Nephron progenitor cell (in vitro differentiated cells): Measurements from ENCODE around the gene FOXP1.

Source experiments
- DNase-seq: peaks from one replicate; pipeline ENCODE4 v3.0.0; 2021
- H3K27ac Mint-ChIP-seq: 2 replicates; pipeline ENCODE4 v1.8.0; 2021; ENCODE audit warnings: mild to moderate bottlenecking, moderate library complexity, mixed read lengths
- H3K27me3 Mint-ChIP-seq: 2 replicates; pipeline ENCODE4 v1.8.0; 2021; ENCODE audit warnings: mild to moderate bottlenecking, low read depth, mixed read lengths; ENCODE audit not compliant: poor library complexity
- H3K36me3 Mint-ChIP-seq: 2 replicates; pipeline ENCODE4 v1.8.0; 2021; ENCODE audit warnings: low read depth, mixed read lengths
- H3K4me1 Mint-ChIP-seq: 2 replicates; pipeline ENCODE4 v1.8.0; 2021; ENCODE audit warnings: mixed read lengths
- H3K4me3 Mint-ChIP-seq: 2 replicates; pipeline ENCODE4 v1.8.0; 2021; ENCODE audit warnings: mild to moderate bottlenecking, moderate library complexity, mixed read lengths
- H3K9me3 Mint-ChIP-seq: 2 replicates; pipeline ENCODE4 v1.8.0; 2021; ENCODE audit warnings: mild to moderate bottlenecking, moderate library complexity, mixed read lengths
- TF ChIP-seq, protein P1 (sequence below): fragments of 200-600 bp; sonication (generic); IDR thresholded peaks from 2 replicates; pipeline ENCODE4 v1.5.0; 2021; ENCODE audit warnings: antibody characterized with exemption

Gene FOXP1

DNA sequence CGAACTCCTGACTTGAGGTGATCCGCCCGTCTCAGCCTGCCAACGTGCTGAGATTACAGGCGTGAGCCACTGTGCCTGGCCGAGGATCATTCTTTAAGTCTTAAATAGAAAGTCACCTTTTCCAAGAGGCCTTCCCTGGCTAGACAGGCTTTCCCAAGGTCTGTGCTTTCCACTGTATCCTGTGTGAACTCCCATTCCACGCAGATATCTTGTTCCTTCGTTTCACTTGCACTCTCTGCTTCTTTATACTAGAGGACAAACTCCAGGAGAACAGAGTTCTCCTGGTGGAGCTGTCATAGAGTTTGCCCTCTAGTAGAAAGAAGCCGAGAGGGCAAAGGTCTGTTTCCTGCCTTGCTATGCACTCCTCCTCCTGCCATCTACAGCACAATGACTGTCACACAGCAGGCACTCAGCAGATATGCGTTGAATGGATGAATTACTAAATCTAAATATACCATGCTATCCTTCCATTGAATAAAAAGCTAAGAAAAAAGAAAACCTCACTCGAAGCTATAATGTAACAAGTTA is 211.2 kb downstream of the FOXP1 start:
- Mint-ChIP-seq H3K27me3 (peaks cover 4% of the 10 kb centered on the region), H3K4me1 (peaks cover 59% of the 10 kb centered on the region), H3K9me3 (no peaks in the 10 kb centered on the region), H3K36me3 (peaks cover 5% of the 10 kb centered on the region), H3K27ac (peak overlapping the region; percentile 90), H3K4me3 (peak overlapping the region; percentile 11)
- TF ChIP-seq, protein P1, sequence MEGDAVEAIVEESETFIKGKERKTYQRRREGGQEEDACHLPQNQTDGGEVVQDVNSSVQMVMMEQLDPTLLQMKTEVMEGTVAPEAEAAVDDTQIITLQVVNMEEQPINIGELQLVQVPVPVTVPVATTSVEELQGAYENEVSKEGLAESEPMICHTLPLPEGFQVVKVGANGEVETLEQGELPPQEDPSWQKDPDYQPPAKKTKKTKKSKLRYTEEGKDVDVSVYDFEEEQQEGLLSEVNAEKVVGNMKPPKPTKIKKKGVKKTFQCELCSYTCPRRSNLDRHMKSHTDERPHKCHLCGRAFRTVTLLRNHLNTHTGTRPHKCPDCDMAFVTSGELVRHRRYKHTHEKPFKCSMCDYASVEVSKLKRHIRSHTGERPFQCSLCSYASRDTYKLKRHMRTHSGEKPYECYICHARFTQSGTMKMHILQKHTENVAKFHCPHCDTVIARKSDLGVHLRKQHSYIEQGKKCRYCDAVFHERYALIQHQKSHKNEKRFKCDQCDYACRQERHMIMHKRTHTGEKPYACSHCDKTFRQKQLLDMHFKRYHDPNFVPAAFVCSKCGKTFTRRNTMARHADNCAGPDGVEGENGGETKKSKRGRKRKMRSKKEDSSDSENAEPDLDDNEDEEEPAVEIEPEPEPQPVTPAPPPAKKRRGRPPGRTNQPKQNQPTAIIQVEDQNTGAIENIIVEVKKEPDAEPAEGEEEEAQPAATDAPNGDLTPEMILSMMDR: no peak
- DNase-seq: no peak

DNA sequence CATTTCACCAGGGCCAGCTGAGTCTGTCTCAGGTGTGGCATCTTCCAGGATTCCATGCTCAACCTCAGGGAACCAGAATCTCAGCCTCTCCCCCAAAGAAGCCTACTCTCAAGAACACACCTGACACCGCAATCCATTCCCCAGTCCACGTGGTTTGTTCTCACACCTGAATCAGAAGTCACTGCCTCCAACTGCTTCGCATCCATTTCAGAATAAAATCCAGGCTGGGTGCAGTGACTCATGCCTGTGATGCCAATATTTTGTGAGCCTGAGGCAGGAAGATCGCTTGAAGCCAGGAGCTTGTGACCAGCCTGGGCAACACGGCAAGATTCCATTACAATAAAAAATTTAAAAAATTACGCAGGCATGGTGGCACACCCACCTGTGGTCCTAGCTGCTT is 212.2 kb downstream of the FOXP1 start:
- Mint-ChIP-seq H3K27me3 (peaks cover 4% of the 10 kb centered on the region), H3K4me1 (peaks cover 69% of the 10 kb centered on the region), H3K27ac (peak overlapping the region; percentile 92), H3K4me3 (no peak overlapping the region), H3K9me3 (no peaks in the 10 kb centered on the region), H3K36me3 (peaks cover 5% of the 10 kb centered on the region)
- no peak for DNase-seq
- TF ChIP-seq, protein P1: no peak

DNA sequence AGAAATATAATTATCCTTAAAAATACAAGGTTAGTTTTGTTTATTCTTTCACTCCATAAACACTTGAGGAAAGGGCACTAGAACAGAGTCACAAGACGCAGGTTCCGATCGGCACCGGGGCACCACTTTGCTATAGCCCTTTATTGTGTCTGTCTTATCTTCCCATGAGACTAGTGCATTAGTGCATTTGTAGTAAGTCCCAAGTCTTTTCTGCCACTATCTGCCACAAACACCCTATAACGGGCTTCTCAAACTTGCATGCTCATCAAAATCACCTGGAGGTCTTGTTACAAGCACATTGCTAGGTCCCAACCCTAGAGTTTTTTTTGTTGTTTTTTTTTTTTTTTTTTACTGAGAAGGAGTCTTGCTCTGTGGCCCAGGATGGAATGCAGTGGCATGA is 213.1 kb downstream of the FOXP1 start:
- no peak for DNase-seq
- peak overlapping the region; percentile 92 for H3K27ac Mint-ChIP-seq
- H3K36me3 Mint-ChIP-seq: peaks cover under 1% of the 10 kb centered on the region

DNA sequence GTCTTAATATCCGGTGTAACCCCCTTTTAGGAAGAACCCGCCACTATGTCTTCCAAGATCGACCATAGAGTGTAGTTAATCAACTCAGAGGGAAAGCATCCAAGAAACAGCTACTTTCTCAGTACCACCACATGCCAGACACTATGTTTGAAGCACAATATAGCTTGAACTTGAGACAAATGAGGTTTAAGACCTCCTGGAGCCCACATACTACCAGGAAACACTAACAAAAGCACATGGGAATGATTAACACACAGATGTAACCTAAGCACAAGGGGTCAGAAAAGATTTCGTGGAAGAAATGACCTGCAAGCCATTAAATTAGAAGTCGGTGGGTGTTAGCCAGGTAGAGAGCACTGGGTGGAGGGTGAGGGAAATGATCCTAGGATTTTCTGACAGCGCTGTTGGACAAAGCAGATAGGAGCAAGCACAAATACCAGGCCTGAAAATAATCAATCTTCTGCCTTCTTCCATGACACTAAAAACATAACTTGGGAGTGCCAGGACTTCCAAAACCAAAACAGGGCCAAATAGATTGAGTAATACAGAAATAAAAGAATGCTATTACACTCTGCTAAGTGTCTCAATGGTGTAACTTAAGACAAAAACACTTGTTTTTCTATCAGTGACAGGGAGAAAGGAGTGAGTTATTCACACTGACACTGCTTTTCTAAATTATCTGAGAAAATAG is 213.7 kb downstream of the FOXP1 start:
- H3K4me1 Mint-ChIP-seq: peaks cover 81% of the 10 kb centered on the region
- DNase-seq: no peak
- H3K4me3 Mint-ChIP-seq: no peak overlapping the region
- peaks cover 4% of the 10 kb centered on the region for H3K27me3 Mint-ChIP-seq
- H3K9me3 Mint-ChIP-seq: no peaks in the 10 kb centered on the region
- TF ChIP-seq, protein P1: no peak
- peak overlapping the region; percentile 62 for H3K27ac Mint-ChIP-seq
- no peaks in the 10 kb centered on the region for H3K36me3 Mint-ChIP-seq

More for the DNA sequence above, 213.1 kb downstream of the FOXP1 start:
- TF ChIP-seq, protein P1: no peak
- no peaks in the 10 kb centered on the region for H3K9me3 Mint-ChIP-seq
- no peak overlapping the region for H3K4me3 Mint-ChIP-seq
- peaks cover 78% of the 10 kb centered on the region for H3K4me1 Mint-ChIP-seq
- peaks cover 4% of the 10 kb centered on the region for H3K27me3 Mint-ChIP-seq

DNA sequence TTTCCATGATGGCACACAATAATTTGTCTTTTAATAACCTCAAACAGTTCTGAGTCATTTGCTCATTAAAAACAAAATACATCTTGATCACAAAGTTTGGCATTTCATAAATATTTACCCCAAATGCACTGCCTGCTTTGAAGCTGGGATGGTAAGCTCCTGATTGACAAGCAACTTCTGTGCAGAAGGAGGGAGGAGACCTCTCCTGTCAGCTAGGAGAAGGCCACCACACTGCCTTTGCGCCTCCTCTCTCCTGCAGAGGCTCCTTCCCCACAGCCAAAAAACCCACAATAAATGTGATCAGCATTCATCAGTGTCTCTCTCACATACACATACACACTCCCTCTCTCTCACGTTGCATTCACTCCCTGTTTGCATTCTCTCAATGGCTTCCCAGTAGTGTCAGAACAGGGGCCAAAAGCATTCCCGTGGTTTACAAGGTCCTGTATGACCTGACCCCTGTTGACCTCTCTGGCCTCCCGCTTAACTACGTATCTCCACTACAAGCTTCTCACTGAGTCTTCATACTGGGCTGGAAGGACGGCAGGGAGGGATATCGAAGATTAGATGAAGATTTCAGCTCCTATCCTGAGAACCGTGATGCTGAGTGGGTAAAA is 216.4 kb downstream of the FOXP1 start:
- Mint-ChIP-seq H3K4me1 (peaks cover 79% of the 10 kb centered on the region), H3K4me3 (peak overlapping the region; percentile 33), H3K27me3 (peaks cover 4% of the 10 kb centered on the region), H3K36me3 (no peaks in the 10 kb centered on the region), H3K27ac (peak overlapping the region; percentile 30), H3K9me3 (no peaks in the 10 kb centered on the region)
- TF ChIP-seq, protein P1: no peak
- peak; percentile 35 for DNase-seq
